HEK293 (cell line): ENCODE results near the gene KRTAP5-4.

ENCODE experiments used
- CTCF ChIA-PET: fragments of 350-600 bp; formaldehyde crosslinking; extraction: SDS; loops from one replicate; lab custom pipeline; 2021; ENCODE audit warnings: antibody characterized with exemption; lab: Yijun Ruan, JAX
- POLR2A ChIA-PET: fragments of 300-600 bp; formaldehyde crosslinking; extraction: SDS; loops from one replicate; lab custom pipeline; 2020; ENCODE audit warnings: antibody characterized with exemption, inconsistent platforms; lab: Yijun Ruan, JAX
- H3K27ac ChIP-seq: fragments of 200-500 bp; sonication (Bioruptor generic); 2 replicates; pipeline ENCODE4 v1.5.1; 2014; ENCODE audit warnings: low read depth, low read length, control low read depth, inconsistent platforms; ENCODE audit errors: extremely low read depth
- H3K36me3 ChIP-seq, 2 experiments: fragments of 200-500 bp in 1 of 2; sonication (Bioruptor generic) in 1 of 2; 1 replicate in 1 of 2; 2 replicates in 1 of 2; pipeline ENCODE4 v1.5.1; 2014 to 2017; ENCODE audit warnings: inconsistent platforms in 2 of 2, low read length in 2 of 2; ENCODE audit not compliant: control insufficient read depth in 2 of 2, insufficient read depth in 1 of 2
- H3K4me1 ChIP-seq: fragments of 200-500 bp; sonication (Bioruptor generic); 2 replicates; pipeline ENCODE4 v1.5.1; 2014; ENCODE audit warnings: mild to moderate bottlenecking, low read length, inconsistent platforms; ENCODE audit not compliant: control insufficient read depth, insufficient read depth
- H3K4me3 ChIP-seq: 2 replicates; pipeline ENCODE4 v1.5.1; 2011; ENCODE audit warnings: low read depth, mild to moderate bottlenecking, control low read depth, low read length, moderate library complexity
- H3K9me3 ChIP-seq: fragments of 200-500 bp; sonication (Bioruptor generic); 2 replicates; pipeline ENCODE4 v1.5.1; 2014; ENCODE audit warnings: low read depth, low read length, inconsistent platforms; ENCODE audit not compliant: control insufficient read depth, insufficient read depth
- GLIS1 ChIP-seq: fragments of 450-650 bp; formaldehyde crosslinking; IDR thresholded peaks from 2 replicates; pipeline ENCODE4 v1.5.1; 2016; ENCODE audit warnings: missing biosample characterization, missing genetic modification characterization
- GLIS2 ChIP-seq: fragments of 450-650 bp; formaldehyde crosslinking; IDR thresholded peaks from 2 replicates; pipeline ENCODE4 v1.5.1; 2016; ENCODE audit warnings: missing biosample characterization, missing genetic modification characterization
- HIC1 ChIP-seq: fragments of 450-650 bp; formaldehyde crosslinking; IDR thresholded peaks from 2 replicates; pipeline ENCODE4 v1.5.1; 2016; ENCODE audit warnings: missing biosample characterization, missing genetic modification characterization
- HOXA7 ChIP-seq: sonication (generic); formaldehyde crosslinking; IDR thresholded peaks from 2 replicates; pipeline ENCODE4 v1.8.1; 2022; ENCODE audit warnings: missing genetic modification reagents, borderline replicate concordance
- RBAK ChIP-seq: fragments of 450-650 bp; formaldehyde crosslinking; IDR thresholded peaks from 2 replicates; pipeline ENCODE4 v1.5.1; 2016; ENCODE audit warnings: missing biosample characterization, missing genetic modification characterization
- SP2 ChIP-seq: fragments of 450-650 bp; formaldehyde crosslinking; IDR thresholded peaks from 2 replicates; pipeline ENCODE4 v1.5.1; 2016; ENCODE audit warnings: missing biosample characterization, missing genetic modification characterization
- SP3 ChIP-seq: fragments of 450-650 bp; formaldehyde crosslinking; IDR thresholded peaks from 2 replicates; pipeline ENCODE4 v1.5.1; 2016; ENCODE audit warnings: missing biosample characterization, missing genetic modification characterization
- TRIM28 ChIP-seq: IDR thresholded peaks from 2 replicates; pipeline ENCODE4 v1.6.1; 2011; ENCODE audit warnings: low read length, control low read depth, borderline replicate concordance
- WT1 ChIP-seq: fragments of 450-650 bp; formaldehyde crosslinking; IDR thresholded peaks from 2 replicates; pipeline ENCODE4 v1.5.1; 2016; ENCODE audit warnings: missing biosample characterization, missing genetic modification characterization
- YY1 ChIP-seq: fragments of 450-650 bp; formaldehyde crosslinking; IDR thresholded peaks from 2 replicates; pipeline ENCODE4 v1.5.1; 2018; ENCODE audit warnings: missing biosample characterization, missing genetic modification characterization
- ZBTB8A ChIP-seq: fragments of 450-650 bp; formaldehyde crosslinking; IDR thresholded peaks from 2 replicates; pipeline ENCODE4 v1.5.1; 2016; ENCODE audit warnings: missing biosample characterization, missing genetic modification characterization
- ZIC2 ChIP-seq: fragments of 450-650 bp; formaldehyde crosslinking; IDR thresholded peaks from 2 replicates; pipeline ENCODE4 v1.5.1; 2016; ENCODE audit warnings: missing biosample characterization, missing genetic modification characterization
- ZNF133 ChIP-seq: fragments of 450-650 bp; formaldehyde crosslinking; IDR thresholded peaks from 2 replicates; pipeline ENCODE4 v1.5.1; 2016; ENCODE audit warnings: missing biosample characterization, missing genetic modification characterization
- ZNF184 ChIP-seq: fragments of 450-650 bp; IDR thresholded peaks from 2 replicates; pipeline ENCODE4 v1.5.1; 2018; ENCODE audit warnings: missing biosample characterization, mild to moderate bottlenecking, missing genetic modification characterization
- ZNF214 ChIP-seq: fragments of 450-650 bp; formaldehyde crosslinking; IDR thresholded peaks from 2 replicates; pipeline ENCODE4 v1.5.1; 2017; ENCODE audit warnings: missing biosample characterization, mild to moderate bottlenecking, missing genetic modification characterization, borderline replicate concordance
- ZNF23 ChIP-seq: fragments of 450-650 bp; formaldehyde crosslinking; IDR thresholded peaks from 2 replicates; pipeline ENCODE4 v1.5.1; 2016; ENCODE audit warnings: missing biosample characterization, missing genetic modification characterization, borderline replicate concordance
- ZNF362 ChIP-seq: fragments of 450-650 bp; formaldehyde crosslinking; IDR thresholded peaks from 2 replicates; pipeline ENCODE4 v1.5.1; 2016; ENCODE audit warnings: missing biosample characterization, missing genetic modification characterization
- ZNF423 ChIP-seq: fragments of 450-650 bp; formaldehyde crosslinking; IDR thresholded peaks from 2 replicates; pipeline ENCODE4 v1.5.1; 2016; ENCODE audit warnings: missing biosample characterization, missing genetic modification characterization
- ZNF560 ChIP-seq: fragments of 450-650 bp; formaldehyde crosslinking; IDR thresholded peaks from 2 replicates; pipeline ENCODE4 v1.5.1; 2017; ENCODE audit warnings: missing biosample characterization, missing genetic modification characterization, borderline replicate concordance
- ZNF768 ChIP-seq: fragments of 450-650 bp; formaldehyde crosslinking; IDR thresholded peaks from 2 replicates; pipeline ENCODE4 v1.5.1; 2018; ENCODE audit warnings: missing biosample characterization, mild to moderate bottlenecking, missing genetic modification characterization
- ZNF791 ChIP-seq: fragments of 450-650 bp; formaldehyde crosslinking; IDR thresholded peaks from 2 replicates; pipeline ENCODE4 v1.5.1; 2016; ENCODE audit warnings: missing biosample characterization, missing genetic modification characterization
- ZNF830 ChIP-seq: fragments of 450-650 bp; IDR thresholded peaks from 2 replicates; pipeline ENCODE4 v1.5.0; 2018; ENCODE audit warnings: missing biosample characterization, missing genetic modification characterization, low read depth, mild to moderate bottlenecking, moderate library complexity
- TF ChIP-seq, protein P1 (sequence below): fragments of 450-650 bp; formaldehyde crosslinking; optimal IDR thresholded peaks from 2 replicates; pipeline ENCODE3; 2016; ENCODE audit warnings: missing biosample characterization, mild to moderate bottlenecking, missing genetic modification characterization
- TF ChIP-seq, protein P2 (sequence below): fragments of 450-650 bp; formaldehyde crosslinking; IDR thresholded peaks from 2 replicates; pipeline ENCODE4 v1.5.1; 2017; ENCODE audit warnings: missing biosample characterization, missing genetic modification characterization
- TF ChIP-seq, protein P3 (sequence below): fragments of 450-650 bp; formaldehyde crosslinking; IDR thresholded peaks from 2 replicates; pipeline ENCODE4 v1.5.1; 2016; ENCODE audit warnings: missing biosample characterization, missing genetic modification characterization

Gene KRTAP5-4

DNA sequence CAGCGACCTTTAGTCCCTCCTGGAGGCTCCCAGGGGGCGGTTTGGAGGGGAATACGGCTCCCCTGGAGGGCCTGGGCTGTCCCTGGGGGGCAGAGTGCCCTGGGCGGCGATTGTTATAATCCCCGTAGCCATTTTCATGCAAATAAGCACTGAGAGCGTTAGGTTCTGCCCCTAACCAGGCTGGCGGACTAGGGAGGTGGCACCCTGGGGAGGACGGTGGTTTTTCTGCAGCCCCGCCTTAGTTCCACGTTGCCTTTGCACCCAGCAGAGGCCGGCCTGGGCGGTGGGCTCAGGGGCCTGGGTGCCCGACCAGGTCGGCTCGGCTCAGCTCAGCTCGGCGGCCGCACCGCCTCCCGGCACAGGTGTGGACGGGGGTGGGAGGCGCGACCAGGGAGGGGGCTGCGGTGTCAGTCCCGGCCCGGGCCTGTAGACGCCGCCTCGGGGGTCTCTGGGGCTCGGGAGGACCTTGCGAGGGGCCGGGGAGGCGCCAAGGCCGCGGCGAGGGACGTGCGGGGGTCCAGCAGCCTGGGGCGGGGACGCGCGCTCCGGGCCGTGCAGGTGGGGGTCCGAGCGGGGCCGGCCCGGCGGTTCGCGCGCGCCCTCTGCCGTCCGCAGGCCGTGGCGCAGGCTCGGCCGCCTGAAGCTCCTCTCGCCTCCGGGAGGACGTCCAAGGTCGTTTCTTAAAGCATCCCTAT is 47.6 kb downstream of the KRTAP5-4 start:
- Histone ChIP-seq H3K4me3 (peak overlapping the region; percentile 50), H3K27ac (no peak overlapping the region), H3K36me3 (peaks cover 0 to 4% of the 10 kb centered on the region in 2 experiments; a peak in 1 of 3 replicates), H3K9me3 (no peaks in the 10 kb centered on the region), H3K4me1 (no peaks in the 10 kb centered on the region; the same call in 1 of the 2 replicates)
- ChIA-PET CTCF (interaction anchor here (0.6 to 3.4 kb wide), 35 partner anchors 8 to 855 kb away, joined by 3 to 138 read pairs (median 4); no protein-coding TSS in a partner anchor), POLR2A (interaction anchor here (0.5 to 2.7 kb wide), 7 partner anchors 10 to 768 kb away, joined by 3 to 24 read pairs (median 5); no protein-coding TSS in a partner anchor)
- TF ChIP-seq WT1 (tag by site-specific recombination) (peak; percentile 20; the same call in 1 of the 2 replicates), RBAK (tag by site-specific recombination) (no peak), GLIS1 (tag by site-specific recombination) (peak; percentile 99), GLIS2 (tag by site-specific recombination) (peak; percentile 73), YY1 (no peak), ZNF560 (tag by site-specific recombination) (no peak), ZBTB8A (tag by site-specific recombination) (0 out of 2 replicates have a peak, but pooled peaks have one; percentile 6), HIC1 (tag by site-specific recombination) (peak; percentile 83), ZNF423 (tag by site-specific recombination) (peak; percentile 84), SP2 (tag by site-specific recombination) (peak; percentile 25), ZIC2 (peak; percentile 79)
- TF ChIP-seq, protein P1, sequence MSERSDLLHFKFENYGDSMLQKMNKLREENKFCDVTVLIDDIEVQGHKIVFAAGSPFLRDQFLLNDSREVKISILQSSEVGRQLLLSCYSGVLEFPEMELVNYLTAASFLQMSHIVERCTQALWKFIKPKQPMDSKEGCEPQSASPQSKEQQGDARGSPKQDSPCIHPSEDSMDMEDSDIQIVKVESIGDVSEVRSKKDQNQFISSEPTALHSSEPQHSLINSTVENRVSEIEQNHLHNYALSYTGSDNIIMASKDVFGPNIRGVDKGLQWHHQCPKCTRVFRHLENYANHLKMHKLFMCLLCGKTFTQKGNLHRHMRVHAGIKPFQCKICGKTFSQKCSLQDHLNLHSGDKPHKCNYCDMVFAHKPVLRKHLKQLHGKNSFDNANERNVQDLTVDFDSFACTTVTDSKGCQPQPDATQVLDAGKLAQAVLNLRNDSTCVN (tag by site-specific recombination), result peak; percentile 48

- ChIA-PET POLR2A (interaction anchor here (1.2 to 2.7 kb wide), 4 partner anchors 9 to 33 kb away, joined by 3 to 24 read pairs (median 4); no protein-coding TSS in a partner anchor), CTCF (interaction anchor here (1.2 to 3.4 kb wide), 12 partner anchors 8 to 59 kb away, joined by 3 to 138 read pairs (median 10); no protein-coding TSS in a partner anchor)
- peaks cover 0 to 6% of the 10 kb centered on the region in 2 experiments; a peak in 1 of 3 replicates for H3K36me3 ChIP-seq
- H3K27ac ChIP-seq, result no peak overlapping the region
- peak overlapping the region; percentile 50 for H3K4me3 ChIP-seq
- no peaks in the 10 kb centered on the region for H3K9me3 ChIP-seq
- H3K4me1 ChIP-seq, result no peaks in the 10 kb centered on the region; the same call in 1 of the 2 replicates
- TF ChIP-seq ZNF184 (tag by site-specific recombination) (no peak), ZNF791 (no peak), ZNF768 (tag by site-specific recombination) (no peak), ZNF23 (tag by site-specific recombination) (no peak), ZNF830 (no peak), ZNF362 (tag by site-specific recombination) (no peak), HOXA7 (CRISPR knock-in tag) (no peak), ZNF133 (tag by site-specific recombination) (no peak), ZNF214 (tag by site-specific recombination) (no peak), TRIM28 (no peak), ZIC2 (no peak), ZBTB8A (tag by site-specific recombination) (peak; percentile 47; the same call in 1 of the 2 replicates), SP3 (peak; percentile 43; the same call in 1 of the 2 replicates)
- TF ChIP-seq, protein P2, sequence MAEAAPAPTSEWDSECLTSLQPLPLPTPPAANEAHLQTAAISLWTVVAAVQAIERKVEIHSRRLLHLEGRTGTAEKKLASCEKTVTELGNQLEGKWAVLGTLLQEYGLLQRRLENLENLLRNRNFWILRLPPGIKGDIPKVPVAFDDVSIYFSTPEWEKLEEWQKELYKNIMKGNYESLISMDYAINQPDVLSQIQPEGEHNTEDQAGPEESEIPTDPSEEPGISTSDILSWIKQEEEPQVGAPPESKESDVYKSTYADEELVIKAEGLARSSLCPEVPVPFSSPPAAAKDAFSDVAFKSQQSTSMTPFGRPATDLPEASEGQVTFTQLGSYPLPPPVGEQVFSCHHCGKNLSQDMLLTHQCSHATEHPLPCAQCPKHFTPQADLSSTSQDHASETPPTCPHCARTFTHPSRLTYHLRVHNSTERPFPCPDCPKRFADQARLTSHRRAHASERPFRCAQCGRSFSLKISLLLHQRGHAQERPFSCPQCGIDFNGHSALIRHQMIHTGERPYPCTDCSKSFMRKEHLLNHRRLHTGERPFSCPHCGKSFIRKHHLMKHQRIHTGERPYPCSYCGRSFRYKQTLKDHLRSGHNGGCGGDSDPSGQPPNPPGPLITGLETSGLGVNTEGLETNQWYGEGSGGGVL (tag by site-specific recombination), result peak; percentile 82; the same call in 1 of the 2 replicates
- TF ChIP-seq, protein P3, sequence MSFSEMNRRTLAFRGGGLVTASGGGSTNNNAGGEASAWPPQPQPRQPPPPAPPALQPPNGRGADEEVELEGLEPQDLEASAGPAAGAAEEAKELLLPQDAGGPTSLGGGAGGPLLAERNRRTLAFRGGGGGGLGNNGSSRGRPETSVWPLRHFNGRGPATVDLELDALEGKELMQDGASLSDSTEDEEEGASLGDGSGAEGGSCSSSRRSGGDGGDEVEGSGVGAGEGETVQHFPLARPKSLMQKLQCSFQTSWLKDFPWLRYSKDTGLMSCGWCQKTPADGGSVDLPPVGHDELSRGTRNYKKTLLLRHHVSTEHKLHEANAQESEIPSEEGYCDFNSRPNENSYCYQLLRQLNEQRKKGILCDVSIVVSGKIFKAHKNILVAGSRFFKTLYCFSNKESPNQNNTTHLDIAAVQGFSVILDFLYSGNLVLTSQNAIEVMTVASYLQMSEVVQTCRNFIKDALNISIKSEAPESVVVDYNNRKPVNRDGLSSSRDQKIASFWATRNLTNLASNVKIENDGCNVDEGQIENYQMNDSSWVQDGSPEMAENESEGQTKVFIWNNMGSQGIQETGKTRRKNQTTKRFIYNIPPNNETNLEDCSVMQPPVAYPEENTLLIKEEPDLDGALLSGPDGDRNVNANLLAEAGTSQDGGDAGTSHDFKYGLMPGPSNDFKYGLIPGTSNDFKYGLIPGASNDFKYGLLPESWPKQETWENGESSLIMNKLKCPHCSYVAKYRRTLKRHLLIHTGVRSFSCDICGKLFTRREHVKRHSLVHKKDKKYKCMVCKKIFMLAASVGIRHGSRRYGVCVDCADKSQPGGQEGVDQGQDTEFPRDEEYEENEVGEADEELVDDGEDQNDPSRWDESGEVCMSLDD, result 0 out of 2 replicates have a peak, but pooled peaks have one; percentile 71
Observed at GRCh38 chr11:1573903-1574237, 48.1 kb downstream of the KRTAP5-4 start.
